CD14-positive monocyte (primary cell): ENCODE data around the gene SET. TPM values are rescaled to one million over a fixed set of nuclear protein-coding genes. Genes with fewer than 3 reads are reported as not detected.
A peak's percentile ranks its signal among the peaks of the same experiment; 100 is the strongest.

Experiments
- DNase-seq, 3 donors: peaks; one replicate each; pipeline ENCODE4 v3.0.0-alpha.2; 2011 to 2022
- H2AFZ ChIP-seq: 2 replicates; pipeline ENCODE4 v1.6.0; 2012; ENCODE audit warnings: mild to moderate bottlenecking, low read depth, low read length, inconsistent platforms; ENCODE audit not compliant: insufficient read depth, poor library complexity, severe bottlenecking
- H3K27ac ChIP-seq, 2 donors: 1 replicate in 1 of 2; 2 replicates in 1 of 2; pipeline ENCODE4 v1.5.1; 2012 to 2013; ENCODE audit warnings: low read length in 2 of 2, control low read depth in 1 of 2, inconsistent platforms in 1 of 2, low read depth in 1 of 2, mild to moderate bottlenecking in 1 of 2
- H3K27me3 ChIP-seq, 2 donors: one replicate each; pipeline versions ENCODE4 v1.6.0 to v1.6.1; 2011 to 2013; ENCODE audit warnings: low read length in 2 of 2; ENCODE audit not compliant: control insufficient read depth in 2 of 2, insufficient read depth in 2 of 2
- H3K36me3 ChIP-seq, 2 donors: replicated peaks in 1 of 2; 1 replicate in 1 of 2; 2 replicates in 1 of 2; pipeline versions ENCODE4 v1.5.1 to v1.6.1; 2012 to 2013; ENCODE audit warnings: low read length in 2 of 2, control low read depth in 1 of 2, inconsistent platforms in 1 of 2, mild to moderate bottlenecking in 1 of 2; ENCODE audit not compliant: insufficient read depth in 2 of 2, control insufficient read depth in 1 of 2
- H3K4me1 ChIP-seq, 2 donors: 1 replicate in 1 of 2; 2 replicates in 1 of 2; pipeline versions ENCODE4 v1.5.1 to v1.6.1; 2012 to 2013; ENCODE audit warnings: low read length in 2 of 2, control low read depth in 1 of 2, inconsistent platforms in 1 of 2, mild to moderate bottlenecking in 1 of 2, moderate library complexity in 1 of 2; ENCODE audit not compliant: insufficient read depth in 2 of 2, control insufficient read depth in 1 of 2
- H3K4me2 ChIP-seq: replicated peaks from 2 replicates; pipeline ENCODE3; 2012; ENCODE audit warnings: low read length, moderate library complexity, mild to moderate bottlenecking; ENCODE audit not compliant: poor library complexity, severe bottlenecking; ENCODE audit errors: extremely low read depth
- H3K4me3 ChIP-seq, 3 experiments: fragments of 200-600 bp in 1 of 3; sonication (generic) in 1 of 3; replicated peaks in 1 of 3; 1 replicate in 2 of 3; 2 replicates in 1 of 3; pipeline ENCODE4 v1.5.1; 2011 to 2013; ENCODE audit warnings: low read length in 3 of 3, mild to moderate bottlenecking in 3 of 3, control low read depth in 2 of 3, low read depth in 2 of 3, inconsistent platforms in 1 of 3, moderate library complexity in 1 of 3
- H3K79me2 ChIP-seq: 2 replicates; pipeline ENCODE4 v1.6.0; 2012; ENCODE audit warnings: mild to moderate bottlenecking, control low read depth, inconsistent platforms, low read length, moderate library complexity; ENCODE audit not compliant: insufficient read depth
- H3K9ac ChIP-seq: 2 replicates; pipeline ENCODE4 v1.6.0; 2017; ENCODE audit warnings: low read length, mild to moderate bottlenecking; ENCODE audit not compliant: insufficient read depth, poor library complexity, severe bottlenecking
- H3K9me3 ChIP-seq, 2 donors: replicated peaks in 1 of 2; 1 replicate in 1 of 2; 2 replicates in 1 of 2; pipeline versions ENCODE4 v1.5.1 to v1.6.1; 2012 to 2013; ENCODE audit warnings: low read length in 2 of 2, control low read depth in 1 of 2; ENCODE audit not compliant: control insufficient read depth in 1 of 2, insufficient read depth in 1 of 2
- H4K20me1 ChIP-seq: 2 replicates; pipeline ENCODE4 v1.6.0; 2012; ENCODE audit warnings: mild to moderate bottlenecking, low read length, control low read depth, moderate library complexity; ENCODE audit not compliant: insufficient read depth
- H3K27ac Mint-ChIP-seq, 7 donors: one replicate each; pipeline ENCODE4 v1.8.0; 2020; ENCODE audit warnings: mild to moderate bottlenecking in 7 of 7, mixed read lengths in 7 of 7, moderate library complexity in 6 of 7, inconsistent platforms in 2 of 7
- H3K27me3 Mint-ChIP-seq, 3 donors: one replicate each; pipeline ENCODE4 v1.8.0; 2021 to 2022; ENCODE audit warnings: low read depth in 3 of 3, mild to moderate bottlenecking in 3 of 3, mixed read lengths in 3 of 3, moderate library complexity in 3 of 3, inconsistent platforms in 1 of 3
- H3K36me3 Mint-ChIP-seq, 2 donors: one replicate each; pipeline ENCODE4 v1.8.0; 2020; ENCODE audit warnings: mixed read lengths in 2 of 2, inconsistent platforms in 1 of 2, mild to moderate bottlenecking in 1 of 2
- H3K4me1 Mint-ChIP-seq: one replicate; pipeline ENCODE4 v1.8.0; 2020; ENCODE audit warnings: mild to moderate bottlenecking, mixed read lengths
- H3K4me3 Mint-ChIP-seq, 2 donors: one replicate each; pipeline ENCODE4 v1.8.0; 2020; ENCODE audit warnings: mild to moderate bottlenecking in 2 of 2, mixed read lengths in 2 of 2, moderate library complexity in 1 of 2
- H3K9me3 Mint-ChIP-seq, 7 donors: one replicate each; pipeline ENCODE4 v1.8.0; 2020 to 2022; ENCODE audit warnings: mixed read lengths in 7 of 7, mild to moderate bottlenecking in 6 of 7, moderate library complexity in 6 of 7, inconsistent platforms in 2 of 7
- CTCF ChIP-seq: fragments of 200-600 bp; IDR thresholded peaks from one replicate; pipeline ENCODE4 v1.8.0; 2022; ENCODE audit warnings: antibody characterized with exemption, mild to moderate bottlenecking
- WGBS: methylation state at CpG from one replicate; pipeline ENCODE4 v1.1.5; 2013; ENCODE audit warnings: missing lambda C conversion rate; ENCODE audit not compliant: insufficient coverage; 5-methylcytosine and 5-hydroxymethylcytosine counted together
- intact Hi-C, 2 donors: fragments of 100-400 bp; cut with micrococcal nuclease; formaldehyde crosslinking; loops; one replicate each; pipeline versions ENCODE4 v1.15.0 to v1.15.1; 2023
- polyA plus RNA-seq, 3 donors: library from polyadenylated mRNA; depleted of rRNA in 1 of 3; unstranded in 2 of 3; stranded (reverse) in 1 of 3; fragments of 300-500 nt in 2 of 3; fragments of >200 nt in 1 of 3; fragmentation: Illumina TruSeq in 2 of 3; gene quantifications; 1 replicate in 2 of 3; 2 replicates in 1 of 3; pipeline ENCODE4 v1.2.3, GENCODE V29; 2012 to 2021

Gene SET
- polyA plus RNA-seq, 3 donors: 56.2 to 124 (median 114) TPM

- peaks cover 0 to 10% of the 10 kb centered on the region in 2 donors for H3K27me3 ChIP-seq
- intact Hi-C loops: no loop called here
- H3K27ac Mint-ChIP-seq: peak overlapping the region in 1 of 7 donors; percentile 30
- H3K4me3 ChIP-seq: peak overlapping the region; percentile 36 to 81 (median 55)
- peak overlapping the region; percentile 80 to 91 for H3K4me3 Mint-ChIP-seq
- no peaks in the 10 kb centered on the region for H3K9me3 ChIP-seq
- no peaks in the 10 kb centered on the region for H3K36me3 Mint-ChIP-seq
- peak overlapping the region; percentile 99 for H3K4me2 ChIP-seq
- no peak for DNase-seq
- peaks cover 8 to 13% (median 12%) of the 10 kb centered on the region in 3 donors for H3K27me3 Mint-ChIP-seq
- no peaks in the 10 kb centered on the region for H3K9me3 Mint-ChIP-seq
- no peaks in the 10 kb centered on the region for H4K20me1 ChIP-seq
- no peaks in the 10 kb centered on the region for H3K79me2 ChIP-seq
- TF ChIP-seq CTCF: no peak
- H3K4me1 Mint-ChIP-seq: peaks cover 13% of the 10 kb centered on the region
- peaks cover 12 to 15% of the 10 kb centered on the region in 2 donors for H3K4me1 ChIP-seq
- H3K27ac ChIP-seq: no peak overlapping the region
- 2% methylated on average over 45 of the region's 55 CpGs for WGBS
- peak overlapping the region; percentile 72 for H3K9ac ChIP-seq
- H3K36me3 ChIP-seq: no peaks in the 10 kb centered on the region
- H2AFZ ChIP-seq: peak overlapping the region; percentile 97
Measured at GRCh38 chr9:128702949-128703615, 14.1 kb downstream of the SET start.

DNA sequence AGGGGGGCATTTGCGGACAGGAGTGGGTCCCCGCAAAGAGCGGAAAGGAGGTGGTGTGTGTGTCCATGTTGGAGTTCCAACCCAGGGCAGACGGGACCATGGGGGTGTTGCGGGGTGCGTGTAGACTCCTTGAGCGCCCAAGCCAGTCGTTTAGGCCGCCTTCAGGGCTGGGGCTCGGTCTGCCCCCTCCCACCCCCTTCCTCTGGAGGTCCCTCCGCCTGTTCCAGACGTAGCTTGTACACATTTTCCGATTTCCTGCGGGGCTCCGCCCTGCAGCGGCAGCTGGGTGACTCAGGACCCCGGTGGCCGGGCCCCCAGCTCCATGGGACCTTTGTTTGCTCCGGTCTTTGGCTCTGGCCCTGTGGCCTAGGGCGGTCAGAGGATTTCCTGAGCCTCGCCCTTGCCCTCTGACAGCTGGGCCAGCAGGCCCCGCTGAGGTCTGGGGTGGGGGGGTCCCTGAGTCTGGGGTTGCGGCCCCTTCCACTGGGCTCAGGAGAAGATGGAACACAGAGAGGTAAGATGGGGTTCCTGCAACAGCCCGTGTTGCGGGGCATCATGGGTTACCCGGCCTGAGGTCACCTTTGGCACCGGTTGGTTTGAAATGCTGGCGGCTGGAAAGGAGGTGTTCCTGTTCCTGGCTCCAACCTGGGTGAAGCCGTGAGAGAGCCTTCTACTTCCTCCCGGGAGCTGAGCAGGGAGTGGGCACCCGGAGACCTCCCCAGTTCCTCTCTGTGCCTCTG is 14.8 kb downstream of the SET start:
- H4K20me1 ChIP-seq: no peaks in the 10 kb centered on the region
- Mint-ChIP-seq H3K27ac (peak overlapping the region in 1 of 7 donors; percentile 30), H3K4me1 (peaks cover 13% of the 10 kb centered on the region), H3K27me3 (peaks cover 8 to 13% (median 12%) of the 10 kb centered on the region in 3 donors), H3K4me3 (peak overlapping the region; percentile 80 to 91), H3K36me3 (no peaks in the 10 kb centered on the region), H3K9me3 (no peaks in the 10 kb centered on the region)
- peak overlapping the region in 1 of 3 experiments; percentile 81 for H3K4me3 ChIP-seq
- H3K27ac ChIP-seq: no peak overlapping the region
- 67% methylated on average over 30 of the region's 31 CpGs for WGBS
- no peak overlapping the region for H3K9ac ChIP-seq
- peaks cover 12 to 15% of the 10 kb centered on the region in 2 donors for H3K4me1 ChIP-seq
- TF ChIP-seq CTCF: no peak
- no peaks in the 10 kb centered on the region for H3K36me3 ChIP-seq
- H3K79me2 ChIP-seq: no peaks in the 10 kb centered on the region
- DNase-seq: no peak
- intact Hi-C loops: no loop called here
- peak overlapping the region; percentile 99 for H3K4me2 ChIP-seq
- H3K27me3 ChIP-seq: peaks cover 0 to 10% of the 10 kb centered on the region in 2 donors
- H3K9me3 ChIP-seq: no peaks in the 10 kb centered on the region
- peak overlapping the region; percentile 97 for H2AFZ ChIP-seq
